Chondrocyte (in vitro differentiated cells): ENCODE measurements around the gene RANBP3. TPM values are rescaled to one million over a fixed set of nuclear protein-coding genes. Genes with fewer than 3 reads are reported as not detected.
"Not testable (repeated sequence)": the region's sequence is repeated elsewhere in the genome, so short reads cannot be mapped to it uniquely, and the experiment has no call there.

Experiments used
- DNase-seq: peaks from one replicate; pipeline ENCODE4 v3.0.0; 2021; ENCODE audit warnings: mixed read lengths, low spot score
- H3K27ac Mint-ChIP-seq: one replicate; pipeline ENCODE4 v1.8.0; 2021; ENCODE audit warnings: mild to moderate bottlenecking, moderate library complexity, mixed read lengths; ENCODE audit not compliant: unreplicated experiment
- H3K27me3 Mint-ChIP-seq: 2 replicates; pipeline ENCODE4 v1.8.0; 2021; ENCODE audit warnings: low read depth, mixed read lengths
- H3K36me3 Mint-ChIP-seq: 2 replicates; pipeline ENCODE4 v1.8.0; 2021; ENCODE audit warnings: low read depth, mixed read lengths
- H3K4me1 Mint-ChIP-seq: 2 replicates; pipeline ENCODE4 v1.8.0; 2021; ENCODE audit warnings: low read depth, mild to moderate bottlenecking, mixed read lengths
- H3K4me3 Mint-ChIP-seq: one replicate; pipeline ENCODE4 v1.8.0; 2021; ENCODE audit warnings: mild to moderate bottlenecking, moderate library complexity, mixed read lengths; ENCODE audit not compliant: unreplicated experiment
- H3K9me3 Mint-ChIP-seq: 2 replicates; pipeline ENCODE4 v1.8.0; 2021; ENCODE audit warnings: low read depth, mixed read lengths
- long read RNA-seq: library from polyadenylated mRNA; stranded (forward); transcript quantifications from one replicate; pipeline ENCODE4 v2.0.0, GENCODE V29; 2021
- total RNA-seq: library from RNA; stranded (reverse); gene quantifications from 3 replicates; pipeline ENCODE4 v1.2.1, GENCODE V29; 2021
- TF ChIP-seq, protein P1 (sequence below): fragments of 200-600 bp; sonication (generic); IDR thresholded peaks from 2 replicates; pipeline ENCODE4 v1.5.0; 2021; ENCODE audit warnings: antibody characterized with exemption, mild to moderate bottlenecking, moderate library complexity

RANBP3 gene, protein sequence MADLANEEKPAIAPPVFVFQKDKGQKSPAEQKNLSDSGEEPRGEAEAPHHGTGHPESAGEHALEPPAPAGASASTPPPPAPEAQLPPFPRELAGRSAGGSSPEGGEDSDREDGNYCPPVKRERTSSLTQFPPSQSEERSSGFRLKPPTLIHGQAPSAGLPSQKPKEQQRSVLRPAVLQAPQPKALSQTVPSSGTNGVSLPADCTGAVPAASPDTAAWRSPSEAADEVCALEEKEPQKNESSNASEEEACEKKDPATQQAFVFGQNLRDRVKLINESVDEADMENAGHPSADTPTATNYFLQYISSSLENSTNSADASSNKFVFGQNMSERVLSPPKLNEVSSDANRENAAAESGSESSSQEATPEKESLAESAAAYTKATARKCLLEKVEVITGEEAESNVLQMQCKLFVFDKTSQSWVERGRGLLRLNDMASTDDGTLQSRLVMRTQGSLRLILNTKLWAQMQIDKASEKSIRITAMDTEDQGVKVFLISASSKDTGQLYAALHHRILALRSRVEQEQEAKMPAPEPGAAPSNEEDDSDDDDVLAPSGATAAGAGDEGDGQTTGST
- 53.5 to 65.5 TPM (median 57.7 TPM) in 3 replicates for total RNA-seq
- long read RNA-seq, transcript RANBP3-220 (16 exons, 1,783 nt) = minor isoform, 21 of 87 reads
- long read RNA-seq, transcript RANBP3-201 (16 exons, 1,762 nt) = major isoform, 36 of 87 reads
- long read RNA-seq, transcript RANBP3-202 (17 exons, 3,233 nt) = minor isoform, 5 of 87 reads
- long read RNA-seq, partial matches to known transcripts = 5 of 87 reads
- long read RNA-seq, other reads (novel, unspliced or antisense) = 17 of 87 reads

DNA sequence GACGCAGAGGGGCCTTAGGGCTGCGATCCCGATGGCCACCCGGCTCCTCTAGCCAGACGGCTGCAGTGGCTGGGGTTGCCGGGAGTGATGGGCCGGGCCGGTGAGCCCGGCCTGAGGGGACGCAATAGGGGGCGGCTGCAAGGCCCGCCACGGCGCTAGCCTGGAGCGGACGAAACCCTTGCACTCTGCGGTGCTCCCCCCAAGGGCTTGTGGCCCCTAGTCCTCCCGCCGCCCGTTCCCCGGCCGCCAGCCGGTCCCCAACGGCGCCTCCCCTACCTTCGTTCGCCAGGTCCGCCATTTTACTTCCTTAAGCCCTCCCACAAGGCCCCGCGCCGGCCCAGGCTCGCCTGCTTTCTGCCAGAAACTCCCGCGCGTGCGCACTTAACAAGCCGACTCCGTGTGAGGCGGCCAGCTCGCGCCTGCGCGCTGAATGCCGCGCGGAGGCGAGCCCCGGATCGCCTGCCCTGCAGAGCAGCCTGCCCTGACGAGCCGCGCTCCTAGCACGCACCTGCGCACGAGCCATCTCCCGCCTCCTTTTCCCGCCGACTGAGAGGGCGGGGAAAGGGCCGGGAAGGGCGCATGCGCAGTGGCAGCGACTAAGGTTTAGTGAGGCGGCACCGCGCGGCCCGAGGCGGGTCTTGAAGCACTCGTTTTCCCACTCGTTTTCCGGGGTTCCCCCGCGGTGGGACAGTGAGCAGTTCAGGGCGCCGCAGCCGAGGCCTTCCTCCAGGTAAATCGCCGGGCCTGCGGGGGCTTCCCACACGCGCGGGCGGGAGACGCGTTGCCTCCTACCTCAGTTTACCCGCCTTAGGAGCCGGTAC, at the start of gene RANBP3:
Gene RANBP3 (minus strand): TSS at position 356 of the 821 bp plus-strand sequence. CDS start 58 bp downstream, at position 298.
- H3K36me3 Mint-ChIP-seq = no peaks in the 10 kb centered on the region
- H3K4me1 Mint-ChIP-seq = peaks cover 47% of the 10 kb centered on the region
- peak within 1 kb of the TSS; percentile 93 for H3K27ac Mint-ChIP-seq
- TF ChIP-seq, protein P1, sequence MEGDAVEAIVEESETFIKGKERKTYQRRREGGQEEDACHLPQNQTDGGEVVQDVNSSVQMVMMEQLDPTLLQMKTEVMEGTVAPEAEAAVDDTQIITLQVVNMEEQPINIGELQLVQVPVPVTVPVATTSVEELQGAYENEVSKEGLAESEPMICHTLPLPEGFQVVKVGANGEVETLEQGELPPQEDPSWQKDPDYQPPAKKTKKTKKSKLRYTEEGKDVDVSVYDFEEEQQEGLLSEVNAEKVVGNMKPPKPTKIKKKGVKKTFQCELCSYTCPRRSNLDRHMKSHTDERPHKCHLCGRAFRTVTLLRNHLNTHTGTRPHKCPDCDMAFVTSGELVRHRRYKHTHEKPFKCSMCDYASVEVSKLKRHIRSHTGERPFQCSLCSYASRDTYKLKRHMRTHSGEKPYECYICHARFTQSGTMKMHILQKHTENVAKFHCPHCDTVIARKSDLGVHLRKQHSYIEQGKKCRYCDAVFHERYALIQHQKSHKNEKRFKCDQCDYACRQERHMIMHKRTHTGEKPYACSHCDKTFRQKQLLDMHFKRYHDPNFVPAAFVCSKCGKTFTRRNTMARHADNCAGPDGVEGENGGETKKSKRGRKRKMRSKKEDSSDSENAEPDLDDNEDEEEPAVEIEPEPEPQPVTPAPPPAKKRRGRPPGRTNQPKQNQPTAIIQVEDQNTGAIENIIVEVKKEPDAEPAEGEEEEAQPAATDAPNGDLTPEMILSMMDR = no peak
- H3K9me3 Mint-ChIP-seq = no peaks in the 10 kb centered on the region
- H3K4me3 Mint-ChIP-seq = peak within 1 kb of the TSS; percentile 94
- DNase-seq = peak; percentile 100
- H3K27me3 Mint-ChIP-seq = no peaks in the 10 kb centered on the region

DNA sequence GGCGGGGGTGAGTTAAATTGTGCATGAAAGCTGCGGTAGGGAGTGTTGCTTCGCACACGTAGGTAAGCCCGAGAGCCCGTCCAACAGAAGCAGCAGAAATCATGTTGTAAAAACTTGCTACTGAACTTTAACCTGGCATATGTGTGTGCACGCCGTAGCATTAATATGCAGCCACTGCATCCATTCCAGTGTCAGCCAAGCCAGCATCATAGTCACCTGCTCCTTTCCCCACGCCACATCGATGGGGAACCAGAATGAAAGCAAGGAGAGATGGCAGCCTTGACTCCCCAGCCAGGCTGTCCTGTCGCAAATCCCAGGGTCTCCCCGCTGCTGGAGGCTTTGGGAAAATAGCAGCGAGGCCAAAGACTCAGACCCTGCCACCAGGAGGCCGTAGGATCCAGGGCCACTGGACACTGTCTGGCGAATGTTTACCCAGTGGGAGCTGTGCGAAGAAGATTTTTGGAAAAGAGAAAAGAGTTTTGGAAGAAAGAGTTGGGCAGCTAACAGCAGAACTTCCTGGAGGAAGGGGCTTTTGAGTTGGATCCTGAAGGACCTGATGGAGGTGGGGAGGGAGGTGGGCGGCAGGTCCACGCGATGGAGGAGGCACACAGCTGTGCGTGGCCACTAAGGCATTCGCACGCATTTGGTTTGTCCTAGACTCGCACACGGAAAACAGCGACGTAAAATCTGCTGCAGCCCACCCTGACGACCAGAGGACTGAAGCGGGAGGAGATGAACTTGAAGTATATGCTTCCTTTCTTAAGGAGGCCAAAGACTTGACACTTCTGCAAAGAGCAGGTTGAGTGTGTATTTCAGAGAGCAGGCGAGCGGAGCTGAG, 48.7 kb upstream of the RANBP3 start:
- TF ChIP-seq, protein P1 = no peak
- peak; percentile 56 for DNase-seq

DNA sequence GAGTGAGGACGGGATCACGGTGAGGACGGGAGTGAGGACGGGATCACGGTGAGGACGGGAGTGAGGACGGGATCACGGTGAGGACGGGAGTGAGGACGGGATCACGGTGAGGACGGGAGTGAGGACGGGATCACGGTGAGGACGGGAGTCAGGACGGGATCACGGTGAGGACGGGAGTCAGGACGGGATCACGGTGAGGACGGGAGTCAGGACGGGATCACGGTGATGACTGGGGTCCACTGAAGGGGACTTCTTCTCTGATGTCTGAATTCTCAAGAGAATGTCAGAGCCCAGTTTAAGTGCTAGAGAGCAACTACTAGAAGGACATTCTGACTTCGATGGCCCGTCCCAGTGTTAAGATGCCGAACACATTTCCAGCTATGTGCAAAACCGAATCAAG, 46.8 kb upstream of the RANBP3 start:
- not testable (repeated sequence) for H3K27ac Mint-ChIP-seq, H3K4me3 Mint-ChIP-seq, H3K27me3 Mint-ChIP-seq, H3K9me3 Mint-ChIP-seq
- H3K36me3 Mint-ChIP-seq = peaks cover 14% of the 10 kb centered on the region
- DNase-seq = peak; percentile 42
- peaks cover 24% of the 10 kb centered on the region for H3K4me1 Mint-ChIP-seq

More for the DNA sequence above, 48.7 kb upstream of the RANBP3 start:
- H3K4me3 Mint-ChIP-seq = no peak overlapping the region
- H3K9me3 Mint-ChIP-seq = peaks cover 7% of the 10 kb centered on the region
- no peak overlapping the region for H3K27ac Mint-ChIP-seq
- H3K4me1 Mint-ChIP-seq = peaks cover 24% of the 10 kb centered on the region
- H3K36me3 Mint-ChIP-seq = peaks cover 13% of the 10 kb centered on the region
- no peaks in the 10 kb centered on the region for H3K27me3 Mint-ChIP-seq

DNA sequence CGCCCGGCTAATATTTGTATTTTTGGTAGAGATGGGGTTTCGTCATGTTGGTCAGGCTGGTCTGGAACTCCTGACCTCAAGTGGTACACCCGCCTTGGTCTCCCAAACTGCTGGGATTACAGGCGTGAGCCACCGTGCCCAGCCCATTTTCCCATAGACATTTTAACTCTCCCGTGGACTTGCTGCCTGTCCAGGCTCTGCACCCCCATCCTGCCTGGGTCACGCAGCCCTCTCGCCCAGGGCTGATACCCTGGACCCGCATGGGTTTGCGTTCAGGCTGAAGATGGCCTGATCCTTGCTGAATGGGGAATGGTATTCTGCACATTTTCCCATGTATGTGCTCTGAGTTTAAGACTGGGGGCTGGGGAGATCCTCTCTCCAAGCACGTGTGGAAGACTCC, 46.0 kb upstream of the RANBP3 start:
- H3K9me3 Mint-ChIP-seq = no peaks in the 10 kb centered on the region
- peak; percentile 66 for DNase-seq
- H3K27ac Mint-ChIP-seq = no peak overlapping the region
- TF ChIP-seq, protein P1 = no peak
- H3K4me3 Mint-ChIP-seq = no peak overlapping the region
- H3K27me3 Mint-ChIP-seq = no peaks in the 10 kb centered on the region
- H3K36me3 Mint-ChIP-seq = peaks cover 14% of the 10 kb centered on the region
- H3K4me1 Mint-ChIP-seq = peaks cover 24% of the 10 kb centered on the region

DNA sequence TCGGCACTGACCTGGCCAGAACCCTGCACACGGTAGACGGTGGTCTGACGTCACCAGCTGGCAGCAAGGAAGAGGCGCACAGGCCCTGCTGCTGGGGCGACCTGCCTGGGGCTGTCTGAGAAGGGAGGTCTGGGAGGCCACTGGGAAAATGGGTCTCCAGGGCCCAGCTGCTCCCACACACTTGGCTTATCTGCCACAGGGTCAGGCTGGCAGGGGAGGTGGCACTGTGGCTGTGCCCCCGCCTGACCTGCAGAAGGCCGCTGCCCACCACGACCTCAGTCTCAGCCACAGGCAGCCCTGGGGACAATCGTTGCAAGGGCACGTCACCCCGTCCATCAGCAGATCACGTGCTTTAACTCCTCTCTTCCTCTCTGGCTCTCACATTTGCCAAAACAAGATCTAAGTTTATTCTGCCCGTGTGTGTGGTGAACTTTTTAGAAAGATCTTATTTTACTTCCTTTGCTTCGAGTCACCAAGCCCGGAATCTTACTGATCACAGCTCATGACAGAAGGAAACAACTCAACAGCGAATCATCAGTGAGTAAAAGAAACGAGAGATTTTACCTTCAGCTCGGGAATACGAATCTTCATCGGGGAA, 45.2 kb upstream of the RANBP3 start:
- no peak overlapping the region for H3K4me3 Mint-ChIP-seq
- peaks cover 11% of the 10 kb centered on the region for H3K36me3 Mint-ChIP-seq
- peak; percentile 57 for DNase-seq

More for the DNA sequence above, 45.2 kb upstream of the RANBP3 start:
- H3K27ac Mint-ChIP-seq = peak overlapping the region; percentile 84
- H3K9me3 Mint-ChIP-seq = no peaks in the 10 kb centered on the region
- TF ChIP-seq, protein P1 = no peak
- H3K27me3 Mint-ChIP-seq = no peaks in the 10 kb centered on the region
- peaks cover 24% of the 10 kb centered on the region for H3K4me1 Mint-ChIP-seq
